Brain microvascular endothelial cell (primary cell): ENCODE data around the gene CCR7.
"Not testable (repeated sequence)": the region's sequence is repeated elsewhere in the genome, so short reads cannot be mapped to it uniquely, and the experiment has no call there.

ENCODE experiments used
- DNase-seq: peaks from one replicate; pipeline ENCODE4 v3.0.0-alpha.2; 2020
- H3K27ac ChIP-seq: fragments of 250-450 bp; sonication (Bioruptor Pico); 2 replicates; pipeline ENCODE4 v1.5.1; 2020; ENCODE audit warnings: mild to moderate bottlenecking, moderate library complexity
- H3K27me3 ChIP-seq: fragments of 250-450 bp; sonication (Bioruptor Pico); replicated peaks from 2 replicates; pipeline ENCODE4 v1.5.1; 2020; ENCODE audit warnings: mild to moderate bottlenecking
- H3K36me3 ChIP-seq: fragments of 250-450 bp; sonication (Bioruptor Pico); replicated peaks from 2 replicates; pipeline ENCODE4 v1.5.1; 2020; ENCODE audit warnings: mild to moderate bottlenecking
- H3K4me3 ChIP-seq: 2 replicates; pipeline ENCODE4 v1.5.1; 2011; ENCODE audit warnings: low read depth, mild to moderate bottlenecking, control low read depth, low read length, moderate library complexity
- CTCF ChIP-seq: IDR thresholded peaks from 2 replicates; pipeline ENCODE4 v1.5.1; 2011; ENCODE audit warnings: low read depth, mild to moderate bottlenecking, moderate library complexity, low read length, control low read depth, inconsistent platforms; ENCODE audit errors: missing control alignments
- in situ Hi-C: cut with HindIII; loops from 2 replicates; pipeline ENCODE4 v1.10.0; 2017; ENCODE audit warnings: low sequenced_read_pairs, low pct_ligation_motif_present

The CCR7 gene

GRCh38 chr17:40588552-40588951 is 23.3 kb upstream of the CCR7 start:
- no peak overlapping the region for H3K4me3 ChIP-seq
- no peak for TF ChIP-seq CTCF
- H3K27ac ChIP-seq = no peak overlapping the region
- in situ Hi-C loops = no loop called here
- H3K27me3 ChIP-seq = peaks cover 3% of the 10 kb centered on the region
- H3K36me3 ChIP-seq = no peaks in the 10 kb centered on the region
- DNase-seq = no peak

GRCh38 chr17:40586264-40586663 is 21.0 kb upstream of the CCR7 start:
- H3K27me3 ChIP-seq, H3K4me3 ChIP-seq, H3K36me3 ChIP-seq, H3K27ac ChIP-seq, DNase-seq, in situ Hi-C loops: not testable (repeated sequence)

GRCh38 chr17:40584950-40585349 is 19.7 kb upstream of the CCR7 start:
- H3K27ac ChIP-seq, H3K4me3 ChIP-seq, in situ Hi-C loops, H3K36me3 ChIP-seq, DNase-seq, H3K27me3 ChIP-seq: not testable (repeated sequence)

- Histone ChIP-seq H3K27me3 (peaks cover 3% of the 10 kb centered on the region), H3K4me3 (no peak overlapping the region), H3K27ac (no peak overlapping the region), H3K36me3 (no peaks in the 10 kb centered on the region)
- in situ Hi-C loops = no loop called here
- no peak for TF ChIP-seq CTCF
- no peak for DNase-seq
These were observed 17.1 kb upstream of the CCR7 start for GRCh38 chr17:40582328-40582901.

- no peak overlapping the region for H3K4me3 ChIP-seq
- DNase-seq = no peak
- in situ Hi-C loops = no loop called here
- no peaks in the 10 kb centered on the region for H3K27me3 ChIP-seq
- no peaks in the 10 kb centered on the region for H3K36me3 ChIP-seq
- H3K27ac ChIP-seq = no peak overlapping the region
- TF ChIP-seq CTCF = no peak
These were observed 14.9 kb upstream of the CCR7 start for GRCh38 chr17:40580140-40580539.

GRCh38 chr17:40579471-40579870 is 14.2 kb upstream of the CCR7 start:
- no peak for DNase-seq
- Histone ChIP-seq H3K4me3 (no peak overlapping the region), H3K27me3 (no peaks in the 10 kb centered on the region), H3K27ac (no peak overlapping the region), H3K36me3 (no peaks in the 10 kb centered on the region)
- in situ Hi-C loops = no loop called here
- TF ChIP-seq CTCF = no peak

- H3K36me3 ChIP-seq = no peaks in the 10 kb centered on the region
- no peak for DNase-seq
- H3K27ac ChIP-seq = no peak overlapping the region
- in situ Hi-C loops = no loop called here
- no peak for TF ChIP-seq CTCF
- H3K27me3 ChIP-seq = no peaks in the 10 kb centered on the region
- no peak overlapping the region for H3K4me3 ChIP-seq
These were observed 12.4 kb upstream of the CCR7 start for GRCh38 chr17:40577611-40578065.
